SK-N-SH treated with all-trans-retinoic acid at 6 μM for 48 hours (cell line): Measurements from ENCODE around the gene KREMEN2.
"Not testable (repeated sequence)": the region's sequence is repeated elsewhere in the genome, so short reads cannot be mapped to it uniquely, and the experiment has no call there.

Experiments
- ATAC-seq: fragments of 200-7000 bp; cut with Tn5 transposase; 3 replicates; pipeline ENCODE4 v1.9.1; 2020; ENCODE audit warnings: mild to moderate bottlenecking, moderate library complexity
- ARNTL ChIP-seq: fragments of 450-650 bp; formaldehyde crosslinking; IDR thresholded peaks from 2 replicates; pipeline ENCODE4 v1.5.0; 2020; ENCODE audit warnings: low read depth, mild to moderate bottlenecking, moderate library complexity, borderline replicate concordance
- CREB5 ChIP-seq: fragments of 250-450 bp; sonication (Bioruptor Pico); IDR thresholded peaks from 2 replicates; pipeline ENCODE4 v1.5.1; 2020; ENCODE audit warnings: low read depth, mild to moderate bottlenecking, moderate library complexity
- CSRNP3 ChIP-seq: fragments of 250-450 bp; sonication (Bioruptor Pico); IDR thresholded peaks from 2 replicates; pipeline ENCODE4 v1.5.1; 2021; ENCODE audit warnings: mild to moderate bottlenecking, moderate library complexity
- ISL1 ChIP-seq: fragments of 250-450 bp; sonication (Bioruptor Pico); IDR thresholded peaks from 2 replicates; pipeline ENCODE4 v2.1.2; 2022; ENCODE audit warnings: mild to moderate bottlenecking, moderate library complexity
- OSR1 ChIP-seq: fragments of 250-450 bp; sonication (Bioruptor Pico); IDR thresholded peaks from 2 replicates; pipeline ENCODE4 v1.8.0; 2022; ENCODE audit warnings: moderate library complexity, mild to moderate bottlenecking, inconsistent platforms
- PATZ1 ChIP-seq: fragments of 250-450 bp; sonication (Bioruptor Pico); IDR thresholded peaks from 2 replicates; pipeline ENCODE4 v1.8.0; 2020; ENCODE audit warnings: mild to moderate bottlenecking, moderate library complexity, borderline replicate concordance
- POU6F1 ChIP-seq: fragments of 250-450 bp; sonication (Bioruptor Pico); IDR thresholded peaks from 2 replicates; pipeline ENCODE4 v1.8.0; 2021; ENCODE audit warnings: low read depth, mild to moderate bottlenecking, moderate library complexity, borderline replicate concordance
- PPARA ChIP-seq: fragments of 250-450 bp; sonication (Bioruptor Pico); IDR thresholded peaks from 2 replicates; pipeline ENCODE4 v1.5.0; 2020; ENCODE audit warnings: mild to moderate bottlenecking, borderline replicate concordance
- RARB ChIP-seq: fragments of 250-450 bp; sonication (Bioruptor Pico); IDR thresholded peaks from 2 replicates; pipeline ENCODE4 v1.8.0; 2021; ENCODE audit warnings: mild to moderate bottlenecking, moderate library complexity
- TCF4 ChIP-seq: fragments of 250-450 bp; sonication (Bioruptor Pico); IDR thresholded peaks from 2 replicates; pipeline ENCODE4 v1.8.0; 2021; ENCODE audit warnings: mild to moderate bottlenecking, moderate library complexity, borderline replicate concordance
- TOX ChIP-seq: fragments of 250-450 bp; sonication (Bioruptor Pico); IDR thresholded peaks from 2 replicates; pipeline ENCODE4 v1.8.0; 2021; ENCODE audit warnings: mild to moderate bottlenecking, moderate library complexity, borderline replicate concordance
- TSHZ2 ChIP-seq: fragments of 250-450 bp; sonication (Bioruptor Pico); IDR thresholded peaks from 2 replicates; pipeline ENCODE4 v1.5.0; 2020; ENCODE audit warnings: mild to moderate bottlenecking, moderate library complexity
- ZFP30 ChIP-seq: fragments of 450-650 bp; formaldehyde crosslinking; IDR thresholded peaks from 2 replicates; pipeline ENCODE4 v1.5.0; 2022; ENCODE audit warnings: mild to moderate bottlenecking, moderate library complexity
- ZNF70 ChIP-seq: fragments of 450-650 bp; formaldehyde crosslinking; IDR thresholded peaks from 2 replicates; pipeline ENCODE4 v1.5.0; 2020; ENCODE audit warnings: mild to moderate bottlenecking, moderate library complexity
- ZNF8 ChIP-seq: fragments of 450-650 bp; formaldehyde crosslinking; IDR thresholded peaks from 2 replicates; pipeline ENCODE4 v1.5.0; 2020; ENCODE audit warnings: mild to moderate bottlenecking, moderate library complexity

KREMEN2 gene

GRCh38 chr16:2928796-2929195 is 35.3 kb upstream of the KREMEN2 start (continued):
- no peak for TF ChIP-seq PATZ1 (CRISPR knock-in tag)

- ATAC-seq = no peak
- TF ChIP-seq OSR1 (CRISPR knock-in tag) (no peak), TSHZ2 (CRISPR knock-in tag) (no peak), PATZ1 (CRISPR knock-in tag) (no peak)
- TF ChIP-seq, all 23 proteins: peak for 0
Observed at GRCh38 chr16:2929693-2930092, 34.4 kb upstream of the KREMEN2 start.

GRCh38 chr16:2930236-2930635 is 33.8 kb upstream of the KREMEN2 start:
- no peak for ATAC-seq
- TF ChIP-seq ZNF70 (CRISPR knock-in tag) (no peak), ZNF8 (CRISPR knock-in tag) (no peak), OSR1 (CRISPR knock-in tag) (no peak), POU6F1 (CRISPR knock-in tag) (no peak), TOX (CRISPR knock-in tag) (no peak), CREB5 (no peak), PPARA (CRISPR knock-in tag) (no peak), ZFP30 (CRISPR knock-in tag) (no peak), TCF4 (no peak), PATZ1 (CRISPR knock-in tag) (no peak), RARB (no peak), TSHZ2 (CRISPR knock-in tag) (no peak), CSRNP3 (CRISPR knock-in tag) (no peak), ISL1 (CRISPR knock-in tag) (no peak), ARNTL (CRISPR knock-in tag) (no peak)

GRCh38 chr16:2931231-2931914 is 32.7 kb upstream of the KREMEN2 start:
- ATAC-seq = not testable (repeated sequence)
